HG03175 (cell line): ENCODE data around the gene KPNA1.

Source experiments
- ATAC-seq: cut with Tn5 transposase; IDR thresholded peaks from one replicate; pipeline ENCODE4 v1.9.1; 2021; ENCODE audit warnings: mild to moderate bottlenecking, moderate library complexity; ENCODE audit not compliant: unreplicated experiment

The KPNA1 gene

GRCh38 chr3:122514123-122515019, at the start of gene KPNA1:
KPNA1 (minus strand) TSS chr3:122514939; CDS start chr3:122496565, 18,374 bp downstream.
- peak; percentile 92 for ATAC-seq

DNA sequence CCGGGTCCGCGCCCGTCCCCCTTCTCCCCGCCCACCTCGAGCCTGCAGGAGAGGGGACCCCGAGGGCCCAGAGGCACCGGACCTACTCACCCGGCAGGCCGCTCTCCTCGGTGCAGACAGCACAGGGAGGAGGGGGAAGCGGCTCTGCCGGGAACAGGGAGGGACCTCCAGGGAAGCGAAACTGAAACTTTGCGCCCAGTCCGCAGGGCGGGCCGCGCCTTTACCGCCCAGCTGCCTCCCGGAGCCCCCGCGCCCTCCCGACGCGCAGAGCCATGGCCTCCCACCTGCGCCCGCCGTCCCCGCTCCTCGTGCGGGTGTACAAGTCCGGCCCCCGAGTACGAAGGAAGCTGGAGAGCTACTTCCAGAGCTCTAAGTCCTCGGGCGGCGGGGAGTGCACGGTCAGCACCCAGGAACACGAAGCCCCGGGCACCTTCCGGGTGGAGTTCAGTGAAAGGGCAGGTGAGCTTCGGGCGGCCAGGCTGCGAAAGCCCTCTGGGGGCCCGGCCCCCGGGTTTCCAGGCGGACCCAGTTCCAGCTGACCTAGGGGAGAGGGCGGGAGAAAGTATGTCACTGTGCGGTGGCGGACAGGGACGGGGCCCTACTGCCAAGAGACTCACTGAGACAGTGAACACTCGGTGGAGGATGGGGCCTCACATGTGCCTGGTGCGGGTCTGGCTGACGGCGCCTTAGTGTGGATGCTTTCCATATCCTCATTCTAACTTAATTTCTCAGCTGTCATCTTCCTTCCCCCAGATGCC, 49.6 kb upstream of the KPNA1 start, which contains the start of the genes DTX3L and PARP9:
Gene DTX3L (plus strand): TSS at position 184 of the 758 bp plus-strand sequence. CDS start 89 bp downstream, at position 273.
Gene PARP9 (minus strand): TSS at position 146 of the 758 bp plus-strand sequence. CDS start 4,680 bp downstream, outside the sequence.
- peak; percentile 78 for ATAC-seq

GRCh38 chr3:122563717-122564025, 48.9 kb upstream of the KPNA1 start:
- no peak for ATAC-seq

DNA sequence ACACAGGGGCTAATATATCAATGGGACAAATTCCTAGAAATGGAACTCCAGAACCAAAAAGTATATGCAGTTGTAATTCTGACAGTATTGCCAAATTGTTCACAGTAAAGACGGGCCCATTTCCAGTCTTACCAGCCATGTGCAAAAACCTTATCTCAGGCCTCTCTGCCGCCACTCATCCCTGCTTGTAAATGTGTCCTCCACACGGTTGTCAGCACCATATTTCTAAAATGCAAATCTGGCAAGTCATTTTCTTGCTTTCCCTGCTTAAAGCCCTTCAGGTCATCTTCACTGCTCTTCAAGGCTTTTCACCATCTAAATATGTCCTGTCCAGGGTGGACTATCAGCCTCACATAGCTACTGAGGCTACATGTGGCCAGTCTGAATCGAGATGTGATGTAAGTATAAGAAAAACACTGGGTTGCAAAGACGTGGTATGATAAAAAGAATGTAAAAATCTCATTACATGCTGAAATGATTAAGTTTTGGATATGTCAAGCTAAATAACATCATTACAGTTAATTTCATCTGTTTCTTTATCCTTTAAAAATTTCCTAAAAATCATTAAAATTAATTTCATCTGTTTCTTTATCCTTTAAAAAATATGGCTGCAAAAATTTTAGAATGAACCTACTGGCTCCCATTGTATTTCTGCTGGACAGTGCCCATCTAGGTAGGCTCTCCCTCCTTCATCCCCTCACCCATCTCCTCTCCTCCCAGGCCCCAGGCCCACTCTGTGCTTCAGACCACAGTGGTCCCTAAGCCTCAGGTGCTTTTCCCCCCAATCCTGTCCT, 48.4 kb upstream of the KPNA1 start:
- no peak for ATAC-seq

DNA sequence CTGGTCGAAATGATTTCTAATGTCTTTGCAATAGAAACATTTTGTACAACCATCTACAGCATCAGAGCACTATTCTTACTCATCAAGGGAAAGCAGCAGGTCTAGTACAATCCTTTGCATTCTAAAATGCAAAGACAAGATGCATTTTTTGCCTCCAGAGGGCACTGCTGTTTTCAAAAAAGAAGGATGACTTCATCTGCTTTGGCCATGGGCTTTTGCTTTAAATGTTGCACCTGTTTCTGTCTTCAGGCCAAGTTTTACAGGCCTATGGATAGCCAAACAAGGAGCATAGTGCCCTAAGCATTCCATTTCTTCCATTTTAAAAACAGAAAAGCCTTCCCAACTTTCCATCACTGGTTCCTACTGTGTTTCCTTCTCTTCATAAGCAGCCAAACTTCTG, 45.9 kb upstream of the KPNA1 start:
- no peak for ATAC-seq

DNA sequence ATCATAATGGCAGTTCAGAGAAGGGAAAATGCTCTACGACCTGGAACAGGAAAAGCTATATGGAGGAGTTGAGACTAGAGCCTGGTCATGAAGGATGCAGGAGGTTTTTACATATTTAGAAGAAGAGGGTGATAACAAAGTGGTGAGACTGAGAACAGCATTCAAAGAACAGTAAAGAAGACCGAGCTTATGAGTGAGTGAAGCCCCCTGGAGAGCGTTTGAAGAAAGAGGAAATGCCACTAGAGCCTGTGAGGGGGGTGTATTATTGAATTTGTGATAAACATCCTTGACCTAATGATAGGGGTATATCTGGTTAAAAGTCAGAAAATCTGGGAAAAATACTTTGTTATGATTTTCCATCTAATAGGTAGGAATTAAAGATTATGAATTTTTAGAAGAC, 45.2 kb upstream of the KPNA1 start:
- ATAC-seq: no peak

DNA sequence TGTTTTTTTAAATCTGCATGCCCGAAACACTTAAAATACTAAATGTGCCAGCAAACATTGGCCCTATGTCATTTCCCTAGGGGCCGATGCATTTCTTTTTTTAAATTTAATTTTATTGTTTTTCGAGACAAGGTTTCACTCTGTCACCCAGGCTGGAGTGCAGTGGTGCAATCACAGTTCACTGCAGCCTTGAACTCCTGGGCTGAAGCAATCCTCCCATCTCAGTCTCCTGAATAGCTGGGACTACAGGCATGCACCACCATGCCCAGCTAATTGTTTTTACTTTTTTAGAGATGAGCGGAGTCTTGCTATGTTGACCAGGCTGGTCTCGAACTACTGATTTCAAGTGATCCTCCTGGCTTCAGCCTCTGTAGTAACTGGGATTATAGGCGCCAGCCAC, 43.9 kb upstream of the KPNA1 start:
- no peak for ATAC-seq

DNA sequence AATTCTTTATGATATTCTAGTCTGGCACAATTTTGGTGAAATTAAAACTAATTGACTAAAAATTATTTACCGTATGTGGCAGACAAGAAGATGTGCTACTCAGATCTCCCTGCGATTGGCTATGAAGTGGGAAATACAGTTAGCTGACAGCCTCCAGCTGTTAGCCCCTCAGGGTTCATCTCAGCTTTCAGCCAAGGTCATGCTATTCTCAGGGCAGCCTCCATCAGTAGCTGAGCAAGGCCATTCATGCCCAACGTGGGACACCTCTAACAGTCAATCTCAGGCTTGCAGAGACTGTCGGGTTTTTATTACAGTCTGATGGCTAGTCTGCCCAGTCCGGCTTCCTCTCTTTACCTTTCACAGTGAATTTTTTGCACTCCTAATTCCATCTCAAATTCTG, 42.6 kb upstream of the KPNA1 start:
- no peak for ATAC-seq

DNA sequence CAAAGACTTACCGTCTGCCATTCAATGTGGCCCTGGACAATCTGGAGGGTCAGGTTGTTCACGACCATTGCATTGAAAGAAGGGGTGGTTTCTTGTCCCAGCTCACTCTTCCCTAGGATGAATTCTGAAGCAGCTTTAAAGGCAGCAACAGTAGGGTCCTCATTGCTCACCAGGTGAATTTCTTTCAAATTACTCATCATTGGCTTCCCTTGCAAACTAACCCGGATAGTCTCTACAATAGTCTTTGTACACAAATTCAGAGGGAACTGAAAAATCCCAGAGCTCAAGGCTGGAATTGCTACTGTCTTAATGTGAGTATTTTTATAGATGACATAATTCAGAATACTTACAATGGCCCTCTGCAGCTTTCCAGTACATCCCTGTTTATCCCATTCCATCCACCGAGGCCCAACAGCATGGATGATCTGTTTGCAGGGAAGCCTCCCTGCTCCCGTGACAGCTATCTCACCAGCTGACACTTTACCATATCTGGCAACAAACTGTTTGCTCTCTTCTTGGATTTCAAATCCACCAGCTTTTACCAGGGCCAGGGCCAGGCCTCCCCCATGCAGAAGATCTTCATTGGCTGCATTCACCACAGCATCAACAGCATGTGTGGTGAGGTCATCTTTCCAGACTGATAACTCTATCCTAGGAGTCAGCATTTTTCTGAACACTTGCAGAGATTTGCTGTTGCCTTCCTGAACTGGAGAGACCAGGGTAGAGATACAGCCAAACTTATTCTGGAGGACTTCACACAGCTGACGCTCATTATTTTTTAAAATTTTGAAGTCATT, 40.7 kb upstream of the KPNA1 start:
- no peak for ATAC-seq

DNA sequence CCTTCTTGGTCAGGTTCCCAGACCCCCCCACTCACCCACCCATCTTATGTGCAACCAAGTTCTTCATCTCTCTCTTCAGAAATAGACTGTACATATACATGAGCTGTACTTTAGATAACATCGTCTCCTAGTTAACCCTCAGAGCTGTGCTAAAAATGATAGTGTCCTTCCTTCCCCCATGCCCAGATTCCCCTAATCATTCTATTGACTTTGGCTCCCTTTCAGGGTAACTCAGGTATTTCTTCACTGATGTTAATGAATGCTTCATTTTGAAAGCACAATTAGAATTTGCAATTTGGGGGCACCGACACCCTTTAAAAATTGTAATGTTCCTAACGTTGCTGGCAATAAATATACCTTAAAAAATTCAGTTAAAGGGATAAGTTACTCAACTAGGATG, 38.4 kb upstream of the KPNA1 start:
- ATAC-seq: no peak

GRCh38 chr3:122548619-122549018, 33.9 kb upstream of the KPNA1 start:
- no peak for ATAC-seq

DNA sequence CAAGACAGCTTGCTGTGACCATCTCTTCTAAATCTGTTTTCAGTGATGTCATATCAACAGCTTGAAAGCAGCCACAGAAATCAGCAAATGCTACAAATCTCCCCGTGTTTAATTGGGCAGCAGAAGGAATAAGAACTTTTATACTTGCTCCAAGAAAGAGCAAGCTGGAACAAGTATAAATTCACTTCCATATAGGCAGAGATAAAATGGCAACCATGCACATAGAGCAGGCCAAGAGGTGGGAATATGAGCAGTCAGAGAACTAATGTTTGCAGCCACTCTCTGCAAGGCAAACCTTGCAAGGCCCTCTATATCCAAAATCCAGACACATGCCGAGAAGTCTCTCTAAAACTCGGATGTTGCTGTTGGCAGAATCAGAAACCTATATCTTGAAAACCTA, 33.3 kb upstream of the KPNA1 start:
- no peak for ATAC-seq

GRCh38 chr3:122546151-122546550, 31.4 kb upstream of the KPNA1 start:
- no peak for ATAC-seq

- no peak for ATAC-seq
These were observed 24.3 kb upstream of the KPNA1 start for GRCh38 chr3:122538956-122539490.

DNA sequence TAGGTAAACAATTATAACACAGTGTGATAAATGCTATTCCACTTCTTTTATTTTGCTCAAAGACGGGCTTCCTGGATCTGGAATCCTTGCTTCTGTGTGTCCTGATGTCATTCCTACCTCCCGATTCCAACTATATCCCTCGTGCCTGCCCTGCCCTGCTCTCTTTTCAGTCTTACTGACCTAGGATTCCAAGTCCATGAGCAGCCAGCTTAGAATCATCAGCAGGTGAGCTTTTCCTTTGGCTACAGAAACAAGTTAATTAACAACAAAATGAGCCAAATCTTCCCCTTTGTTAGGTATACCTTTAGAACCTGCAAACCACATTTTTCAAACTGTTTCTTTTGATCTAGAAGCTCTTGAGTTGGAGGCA, 21.9 kb upstream of the KPNA1 start:
- ATAC-seq: no peak

DNA sequence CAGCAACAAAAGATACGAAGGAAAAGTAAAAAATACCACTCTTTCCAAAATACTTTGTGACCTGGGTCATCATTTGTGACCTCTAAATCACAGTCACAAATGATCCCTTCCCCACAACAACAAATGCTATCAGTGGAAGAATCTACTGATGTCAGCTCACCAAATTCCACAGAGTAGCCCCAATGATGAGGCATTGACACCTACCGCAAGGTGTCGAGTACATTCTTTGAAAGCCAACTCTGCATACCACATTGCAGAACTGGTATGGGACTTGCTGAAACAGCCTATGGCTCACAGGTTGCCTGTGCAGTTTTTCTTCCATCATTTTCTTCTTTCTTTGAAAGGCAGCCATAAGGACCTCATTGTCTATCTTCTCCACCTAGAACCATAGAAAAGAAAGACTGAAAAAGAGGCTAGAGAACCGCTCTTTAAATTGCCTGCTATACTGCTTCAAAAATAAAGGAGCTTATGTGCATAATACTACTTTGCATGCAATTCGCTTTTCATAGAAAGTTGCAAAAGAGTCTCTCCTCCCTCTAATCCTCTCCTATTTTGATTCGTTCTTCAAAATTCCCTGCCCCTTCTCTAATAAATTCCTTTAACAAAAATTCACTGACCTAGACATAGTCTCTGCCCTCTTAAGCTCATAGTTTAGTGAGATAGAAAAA, 21.4 kb upstream of the KPNA1 start:
- ATAC-seq: no peak

DNA sequence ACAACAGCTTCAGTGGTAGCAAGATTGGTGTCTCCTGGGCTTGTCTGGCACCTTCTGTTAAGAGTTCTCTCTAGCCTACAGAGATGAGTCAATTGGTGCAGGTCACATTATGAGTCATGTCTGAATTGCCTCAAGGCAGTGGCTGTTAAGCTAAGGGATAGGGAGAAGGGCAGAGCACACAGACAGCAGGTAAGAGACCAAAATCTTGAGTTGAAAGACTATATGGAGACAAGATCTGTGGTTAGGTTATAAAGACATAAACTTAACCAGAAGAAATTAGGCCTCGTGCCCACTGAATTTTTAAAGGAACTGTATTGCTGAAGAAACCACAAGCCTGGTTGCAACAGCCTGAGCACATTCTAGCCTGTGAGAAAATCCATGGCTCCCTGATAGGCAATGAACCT, 19.2 kb upstream of the KPNA1 start:
- ATAC-seq: peak; percentile 99

GRCh38 chr3:122533480-122533879, 18.7 kb upstream of the KPNA1 start:
- ATAC-seq: no peak

DNA sequence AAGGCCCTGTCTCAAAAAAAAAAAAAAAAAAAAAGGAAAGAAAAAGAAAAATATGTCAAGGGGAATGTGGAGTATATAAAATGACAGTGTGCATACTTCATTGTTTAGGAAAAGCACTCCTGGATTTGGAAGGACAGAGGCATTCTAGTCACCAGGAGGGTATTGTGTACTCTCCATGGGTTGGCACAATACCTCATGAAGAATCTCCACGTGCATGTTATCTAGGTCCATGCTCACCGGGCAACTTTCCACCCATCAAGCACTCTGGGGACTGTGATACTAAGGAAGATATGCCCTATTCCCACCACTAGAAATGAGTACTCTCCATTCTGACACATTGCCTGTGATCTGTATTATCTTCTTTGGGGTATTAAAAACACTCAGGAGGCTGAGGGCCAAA, 15.4 kb upstream of the KPNA1 start:
- no peak for ATAC-seq

DNA sequence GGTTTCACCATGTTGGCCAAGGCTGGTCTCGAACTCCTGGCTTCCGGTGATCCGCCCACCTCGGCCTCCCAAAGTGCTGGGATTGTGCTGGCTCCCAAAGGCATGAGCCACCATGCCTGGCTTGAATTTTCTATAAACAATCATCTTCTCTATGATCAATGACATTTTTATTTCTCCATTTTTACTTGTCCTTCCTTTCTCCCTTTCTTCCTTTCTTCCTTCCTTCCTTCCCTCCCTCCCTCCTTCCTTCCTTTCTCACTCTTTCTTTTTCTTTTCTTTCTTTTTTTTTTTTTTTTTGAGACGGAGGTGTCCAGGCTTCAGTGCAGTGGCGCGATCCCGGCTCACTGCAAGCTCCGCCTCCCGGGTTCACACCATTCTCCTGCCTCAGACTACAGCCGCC, 8.6 kb upstream of the KPNA1 start:
- no peak for ATAC-seq
